ENCODE data around the gene TREML4. TPM values are rescaled to one million over a fixed set of nuclear protein-coding genes. Genes with fewer than 3 reads are reported as not detected.

TREML4 gene
- total RNA-seq, 1 experiment from 2014 or later = not detected

DNA sequence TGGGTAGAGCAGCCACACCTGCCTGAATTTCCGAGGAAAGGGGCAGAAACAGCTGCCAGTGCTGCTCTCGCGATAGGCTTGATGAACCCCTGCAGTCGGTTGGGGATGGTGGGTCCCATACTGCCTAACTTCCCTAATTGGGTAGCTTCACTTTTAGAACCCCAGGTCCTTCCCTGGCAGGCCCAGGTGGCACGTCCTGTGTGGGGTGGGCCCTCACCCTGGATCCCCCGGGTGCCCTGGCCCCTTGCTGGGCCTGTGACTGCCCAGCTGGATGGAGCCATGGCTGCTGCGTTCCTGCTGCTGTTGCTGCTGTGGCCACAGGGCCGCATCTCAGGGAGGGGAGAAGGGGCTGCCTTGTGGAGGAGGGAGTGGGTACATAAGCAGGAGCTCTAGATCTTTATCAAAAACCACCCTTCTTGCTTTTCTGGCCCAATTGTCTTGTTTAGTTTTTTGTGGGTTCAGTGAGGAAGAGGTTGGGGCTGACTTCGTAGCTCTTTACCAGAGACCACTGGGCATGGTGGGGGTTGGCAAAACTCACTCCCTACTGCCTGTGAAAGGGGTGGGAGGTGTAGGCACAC lies 19.2 kb downstream of the TREML4 start (continued):
- TF ChIP-seq, protein P1, sequence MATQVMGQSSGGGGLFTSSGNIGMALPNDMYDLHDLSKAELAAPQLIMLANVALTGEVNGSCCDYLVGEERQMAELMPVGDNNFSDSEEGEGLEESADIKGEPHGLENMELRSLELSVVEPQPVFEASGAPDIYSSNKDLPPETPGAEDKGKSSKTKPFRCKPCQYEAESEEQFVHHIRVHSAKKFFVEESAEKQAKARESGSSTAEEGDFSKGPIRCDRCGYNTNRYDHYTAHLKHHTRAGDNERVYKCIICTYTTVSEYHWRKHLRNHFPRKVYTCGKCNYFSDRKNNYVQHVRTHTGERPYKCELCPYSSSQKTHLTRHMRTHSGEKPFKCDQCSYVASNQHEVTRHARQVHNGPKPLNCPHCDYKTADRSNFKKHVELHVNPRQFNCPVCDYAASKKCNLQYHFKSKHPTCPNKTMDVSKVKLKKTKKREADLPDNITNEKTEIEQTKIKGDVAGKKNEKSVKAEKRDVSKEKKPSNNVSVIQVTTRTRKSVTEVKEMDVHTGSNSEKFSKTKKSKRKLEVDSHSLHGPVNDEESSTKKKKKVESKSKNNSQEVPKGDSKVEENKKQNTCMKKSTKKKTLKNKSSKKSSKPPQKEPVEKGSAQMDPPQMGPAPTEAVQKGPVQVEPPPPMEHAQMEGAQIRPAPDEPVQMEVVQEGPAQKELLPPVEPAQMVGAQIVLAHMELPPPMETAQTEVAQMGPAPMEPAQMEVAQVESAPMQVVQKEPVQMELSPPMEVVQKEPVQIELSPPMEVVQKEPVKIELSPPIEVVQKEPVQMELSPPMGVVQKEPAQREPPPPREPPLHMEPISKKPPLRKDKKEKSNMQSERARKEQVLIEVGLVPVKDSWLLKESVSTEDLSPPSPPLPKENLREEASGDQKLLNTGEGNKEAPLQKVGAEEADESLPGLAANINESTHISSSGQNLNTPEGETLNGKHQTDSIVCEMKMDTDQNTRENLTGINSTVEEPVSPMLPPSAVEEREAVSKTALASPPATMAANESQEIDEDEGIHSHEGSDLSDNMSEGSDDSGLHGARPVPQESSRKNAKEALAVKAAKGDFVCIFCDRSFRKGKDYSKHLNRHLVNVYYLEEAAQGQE (IDR thresholded peaks at IDR 0.05; ENCODE audit: low read depth) = no peak
- TF ChIP-seq FOSL1 (IDR thresholded peaks at IDR 0.05; ENCODE audit: low read depth) (no peak), CBX3 (IDR thresholded peaks at IDR 0.05; ENCODE audit: low read depth) (no peak)

DNA sequence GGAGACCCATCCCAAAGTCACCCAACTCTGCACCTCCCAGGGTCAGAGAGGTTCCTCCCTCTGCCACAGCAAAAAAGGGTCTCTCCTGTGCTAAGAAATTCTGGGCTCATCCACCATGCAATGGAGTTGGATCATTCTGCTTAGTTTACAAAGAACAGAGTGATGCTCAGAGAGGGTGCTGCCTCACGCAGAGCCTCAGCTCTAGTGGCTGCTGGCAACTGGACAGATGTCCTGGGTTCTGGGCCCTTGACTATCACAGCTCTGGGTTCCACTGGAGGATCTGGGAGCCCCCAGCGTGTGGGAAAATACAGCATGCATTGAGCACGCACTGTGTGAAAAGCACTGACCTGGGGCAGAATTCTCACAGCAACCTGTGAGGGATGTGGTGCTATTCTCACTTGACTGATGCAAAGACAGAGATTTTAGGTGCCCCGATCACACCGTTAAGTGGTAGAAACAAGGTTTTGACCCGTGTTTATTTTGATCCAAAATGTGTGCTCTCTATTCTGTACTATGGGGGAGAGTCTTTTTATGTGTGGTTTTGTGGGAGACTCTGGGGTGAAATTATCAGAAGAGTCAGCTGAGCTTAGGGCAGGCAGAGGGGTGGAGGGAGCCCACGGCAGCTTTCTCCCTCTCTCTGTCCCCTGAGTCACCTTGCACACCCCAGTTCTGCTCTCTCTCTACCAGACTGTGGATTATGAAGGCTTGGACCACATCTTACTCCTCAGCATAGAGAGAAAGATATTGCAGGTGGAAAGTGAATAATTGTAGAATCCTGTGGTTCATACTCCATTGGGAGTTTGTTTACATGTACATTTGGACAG lies 19.9 kb downstream of the TREML4 start:
- Histone ChIP-seq H3K27ac (ENCODE audit: low read depth, low read length) (no peak overlapping the region), H3K36me3 (ENCODE audit: control insufficient read depth in 1 of 2, insufficient read depth in 2 of 2, low read length in 2 of 2) (no peaks in the 10 kb centered on the region), H3K4me2 (ENCODE audit: low read length) (no peak overlapping the region), H4K20me1 (ENCODE audit: insufficient read depth) (no peaks in the 10 kb centered on the region), H3K27me3 (ENCODE audit: insufficient read depth, low read length) (peaks cover 16% of the 10 kb centered on the region), H3K9me3 (ENCODE audit: control insufficient read depth in 1 of 2, insufficient read depth in 1 of 2, low read depth in 1 of 2, low read length in 2 of 2) (no peaks in the 10 kb centered on the region), H3K79me2 (ENCODE audit: insufficient read depth, low read length) (no peaks in the 10 kb centered on the region), H3K4me3 (replicated peaks in 1 of 2; ENCODE audit: low read depth in 1 of 2, low read length in 2 of 2) (no peak overlapping the region), H3K9me2 (ENCODE audit: insufficient read depth) (no peaks in the 10 kb centered on the region), H3K9ac (ENCODE audit: low read length) (no peak overlapping the region), H2AFZ (ENCODE audit: low read depth, low read length, poor library complexity, severe bottlenecking) (no peak overlapping the region), H3K4me1 (ENCODE audit: control insufficient read depth in 1 of 2, insufficient read depth in 2 of 2, low read length in 2 of 2) (no peaks in the 10 kb centered on the region)
- DNase-seq (ENCODE audit: low read depth, low spot score) (no peak), ATAC-seq (no peak)
- CTCF ChIA-PET = no interaction called here
- TF ChIP-seq, protein P2, sequence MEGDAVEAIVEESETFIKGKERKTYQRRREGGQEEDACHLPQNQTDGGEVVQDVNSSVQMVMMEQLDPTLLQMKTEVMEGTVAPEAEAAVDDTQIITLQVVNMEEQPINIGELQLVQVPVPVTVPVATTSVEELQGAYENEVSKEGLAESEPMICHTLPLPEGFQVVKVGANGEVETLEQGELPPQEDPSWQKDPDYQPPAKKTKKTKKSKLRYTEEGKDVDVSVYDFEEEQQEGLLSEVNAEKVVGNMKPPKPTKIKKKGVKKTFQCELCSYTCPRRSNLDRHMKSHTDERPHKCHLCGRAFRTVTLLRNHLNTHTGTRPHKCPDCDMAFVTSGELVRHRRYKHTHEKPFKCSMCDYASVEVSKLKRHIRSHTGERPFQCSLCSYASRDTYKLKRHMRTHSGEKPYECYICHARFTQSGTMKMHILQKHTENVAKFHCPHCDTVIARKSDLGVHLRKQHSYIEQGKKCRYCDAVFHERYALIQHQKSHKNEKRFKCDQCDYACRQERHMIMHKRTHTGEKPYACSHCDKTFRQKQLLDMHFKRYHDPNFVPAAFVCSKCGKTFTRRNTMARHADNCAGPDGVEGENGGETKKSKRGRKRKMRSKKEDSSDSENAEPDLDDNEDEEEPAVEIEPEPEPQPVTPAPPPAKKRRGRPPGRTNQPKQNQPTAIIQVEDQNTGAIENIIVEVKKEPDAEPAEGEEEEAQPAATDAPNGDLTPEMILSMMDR (IDR thresholded peaks at IDR 0.05 in 2 of 3, conservative IDR thresholded peaks at IDR 0.05 in 1 of 3; ENCODE audit: borderline replicate concordance in 1 of 3, insufficient read depth in 1 of 3, low read depth in 2 of 3, low read length in 2 of 3) = no peak
- no peak for TF ChIP-seq CEBPB (IDR thresholded peaks at IDR 0.05; ENCODE audit: low read depth)
- TF ChIP-seq ELF1 (IDR thresholded peaks at IDR 0.05; ENCODE audit: borderline replicate concordance, low read depth) = no peak
- no peak for TF ChIP-seq CBX3 (IDR thresholded peaks at IDR 0.05; ENCODE audit: low read depth)
- no peak for TF ChIP-seq TCF7L2 (IDR thresholded peaks at IDR 0.05; ENCODE audit: borderline replicate concordance, extremely low read depth, insufficient read depth, insufficient read length)
- TF ChIP-seq JUND (IDR thresholded peaks at IDR 0.05) = no peak
- TF ChIP-seq, protein P3, sequence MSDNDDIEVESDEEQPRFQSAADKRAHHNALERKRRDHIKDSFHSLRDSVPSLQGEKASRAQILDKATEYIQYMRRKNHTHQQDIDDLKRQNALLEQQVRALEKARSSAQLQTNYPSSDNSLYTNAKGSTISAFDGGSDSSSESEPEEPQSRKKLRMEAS (IDR thresholded peaks at IDR 0.05) = no peak
- TF ChIP-seq POLR2AphosphoS5 (IDR thresholded peaks at IDR 0.05; ENCODE audit: low read depth, low read length) = no peak
- TF ChIP-seq EGR1 (IDR thresholded peaks at IDR 0.05; ENCODE audit: low read depth) = no peak
- TF ChIP-seq POLR2A (IDR thresholded peaks at IDR 0.05; ENCODE audit: borderline replicate concordance, extremely low read depth, insufficient read depth, insufficient read length) = no peak
- no peak for TF ChIP-seq ZNF274 (IDR thresholded peaks at IDR 0.05; ENCODE audit: low read depth, low read length)
- POLR2A ChIA-PET = no interaction called here
- RAD21 ChIA-PET (ENCODE audit: low non-redundant PET in 1 of 2, low total read pairs in 2 of 2, uncharacterized antibody in 2 of 2, unreplicated experiment in 2 of 2) = no interaction called here
- intact Hi-C loops (cut with micrococcal nuclease) = no loop called here
- BruUV-seq (replicated peaks) = no TSS peak
